ENCODE results near the gene NR3C1.

The NR3C1 gene

GRCh38 chr5:143390941-143391340, 12.5 kb downstream of the NR3C1 start:
- no peak for DNase-seq (ENCODE audit: extremely low spot score)
- POLR2A ChIA-PET: interaction anchor here (0.7 kb wide), 1 partner anchor 113 kb away, joined by 3 read pairs; no protein-coding TSS in a partner anchor
- CTCF ChIA-PET: no interaction called here
- TF ChIP-seq ELF4 (IDR thresholded peaks at IDR 0.05) (no peak), SP1 (IDR thresholded peaks at IDR 0.05) (no peak), ZNF384 (IDR thresholded peaks at IDR 0.05) (no peak), CTBP1 (IDR thresholded peaks at IDR 0.05; ENCODE audit: borderline replicate concordance) (no peak), FOXA1 (IDR thresholded peaks at IDR 0.05) (no peak), SUZ12 (IDR thresholded peaks at IDR 0.05) (no peak), ARNT (IDR thresholded peaks at IDR 0.05) (no peak), LEF1 (IDR thresholded peaks at IDR 0.05; ENCODE audit: borderline replicate concordance) (no peak), HDGF (IDR thresholded peaks at IDR 0.05; ENCODE audit: borderline replicate concordance) (no peak), TARDBP (IDR thresholded peaks at IDR 0.05) (no peak), PKNOX1 (IDR thresholded peaks at IDR 0.05) (no peak), FOXM1 (IDR thresholded peaks at IDR 0.05; ENCODE audit: borderline replicate concordance) (no peak), NFRKB (IDR thresholded peaks at IDR 0.05) (no peak), FOXK2 (IDR thresholded peaks at IDR 0.05) (no peak)

GRCh38 chr5:143390258-143390657, 13.2 kb downstream of the NR3C1 start:
- DNase-seq (ENCODE audit: extremely low spot score): no peak
- ChIA-PET CTCF (no interaction called here), POLR2A (interaction anchor here (0.9 kb wide), 1 partner anchor 14 kb away, joined by 3 read pairs; no protein-coding TSS in a partner anchor)
- no peak for TF ChIP-seq CTBP1 (IDR thresholded peaks at IDR 0.05; ENCODE audit: borderline replicate concordance)
- TF ChIP-seq PKNOX1 (IDR thresholded peaks at IDR 0.05): no peak
- TF ChIP-seq TARDBP (IDR thresholded peaks at IDR 0.05): no peak
- no peak for TF ChIP-seq L3MBTL2 (conservative IDR thresholded peaks at IDR 0.05)

- no peak for DNase-seq (ENCODE audit: extremely low spot score)
- TF ChIP-seq L3MBTL2 (conservative IDR thresholded peaks at IDR 0.05) (no peak), ELF4 (IDR thresholded peaks at IDR 0.05) (no peak), FOXK2 (IDR thresholded peaks at IDR 0.05) (no peak)
- ChIA-PET CTCF (no interaction called here), POLR2A (no interaction called here)
These were observed 16.8 kb downstream of the NR3C1 start for GRCh38 chr5:143386725-143387124.

GRCh38 chr5:143384865-143385657, 18.4 kb downstream of the NR3C1 start:
- TF ChIP-seq FOXM1 (IDR thresholded peaks at IDR 0.05; ENCODE audit: borderline replicate concordance) (no peak), ARNT (IDR thresholded peaks at IDR 0.05) (no peak), TARDBP (IDR thresholded peaks at IDR 0.05) (no peak), PKNOX1 (IDR thresholded peaks at IDR 0.05) (no peak), HDGF (IDR thresholded peaks at IDR 0.05; ENCODE audit: borderline replicate concordance) (no peak), ZNF384 (IDR thresholded peaks at IDR 0.05) (no peak), FOXK2 (IDR thresholded peaks at IDR 0.05) (no peak), CTBP1 (IDR thresholded peaks at IDR 0.05; ENCODE audit: borderline replicate concordance) (no peak)
- ChIA-PET CTCF (no interaction called here), POLR2A (no interaction called here)
- DNase-seq (ENCODE audit: extremely low spot score): no peak

- no peak for DNase-seq (ENCODE audit: extremely low spot score)
- ChIA-PET CTCF (no interaction called here), POLR2A (no interaction called here)
- TF ChIP-seq PKNOX1 (IDR thresholded peaks at IDR 0.05): no peak
- no peak for TF ChIP-seq CTBP1 (IDR thresholded peaks at IDR 0.05; ENCODE audit: borderline replicate concordance)
- TF ChIP-seq ELF4 (IDR thresholded peaks at IDR 0.05): no peak
- TF ChIP-seq LEF1 (IDR thresholded peaks at IDR 0.05; ENCODE audit: borderline replicate concordance): no peak
- no peak for TF ChIP-seq SUZ12 (IDR thresholded peaks at IDR 0.05)
- no peak for TF ChIP-seq BHLHE40 (IDR thresholded peaks at IDR 0.05; ENCODE audit: borderline replicate concordance)
- TF ChIP-seq FOXM1 (IDR thresholded peaks at IDR 0.05; ENCODE audit: borderline replicate concordance): no peak
- TF ChIP-seq TARDBP (IDR thresholded peaks at IDR 0.05): no peak
- no peak for TF ChIP-seq HDGF (IDR thresholded peaks at IDR 0.05; ENCODE audit: borderline replicate concordance)
- TF ChIP-seq NFRKB (IDR thresholded peaks at IDR 0.05): no peak
- no peak for TF ChIP-seq FOXK2 (IDR thresholded peaks at IDR 0.05)
- TF ChIP-seq SP1 (IDR thresholded peaks at IDR 0.05): no peak
- no peak for TF ChIP-seq L3MBTL2 (conservative IDR thresholded peaks at IDR 0.05)
- TF ChIP-seq FOXA1 (IDR thresholded peaks at IDR 0.05): no peak
- no peak for TF ChIP-seq ZNF384 (IDR thresholded peaks at IDR 0.05)
- no peak for TF ChIP-seq ARNT (IDR thresholded peaks at IDR 0.05)
These were observed 19.5 kb downstream of the NR3C1 start for GRCh38 chr5:143383988-143384387.

GRCh38 chr5:143379606-143380005, 23.9 kb downstream of the NR3C1 start:
- TF ChIP-seq HDGF (IDR thresholded peaks at IDR 0.05; ENCODE audit: borderline replicate concordance): no peak
- TF ChIP-seq TARDBP (IDR thresholded peaks at IDR 0.05): no peak
- no peak for TF ChIP-seq PKNOX1 (IDR thresholded peaks at IDR 0.05)
- no peak for TF ChIP-seq SUZ12 (IDR thresholded peaks at IDR 0.05)
- TF ChIP-seq L3MBTL2 (conservative IDR thresholded peaks at IDR 0.05): no peak
- TF ChIP-seq SP1 (IDR thresholded peaks at IDR 0.05): no peak
- no peak for TF ChIP-seq ARNT (IDR thresholded peaks at IDR 0.05)
- no peak for TF ChIP-seq CTBP1 (IDR thresholded peaks at IDR 0.05; ENCODE audit: borderline replicate concordance)
- no peak for TF ChIP-seq ZNF384 (IDR thresholded peaks at IDR 0.05)
- no peak for TF ChIP-seq LEF1 (IDR thresholded peaks at IDR 0.05; ENCODE audit: borderline replicate concordance)
- no peak for TF ChIP-seq FOXK2 (IDR thresholded peaks at IDR 0.05)
- TF ChIP-seq BHLHE40 (IDR thresholded peaks at IDR 0.05; ENCODE audit: borderline replicate concordance): no peak
- TF ChIP-seq ELF4 (IDR thresholded peaks at IDR 0.05): no peak
- no peak for TF ChIP-seq FOXM1 (IDR thresholded peaks at IDR 0.05; ENCODE audit: borderline replicate concordance)
- TF ChIP-seq NFRKB (IDR thresholded peaks at IDR 0.05): no peak
- no peak for TF ChIP-seq FOXA1 (IDR thresholded peaks at IDR 0.05)
- no peak for DNase-seq (ENCODE audit: extremely low spot score)
- CTCF ChIA-PET: no interaction called here
- POLR2A ChIA-PET: no interaction called here

All from HEK293T (cell line).